Endothelial cell of umbilical vein (primary cell): ENCODE results near the gene TENT4A. TPM values are rescaled to one million over a fixed set of nuclear protein-coding genes. Genes with fewer than 3 reads are reported as not detected.

Experiments
- BruUV-seq: library from RNA; stranded (reverse); fragments of 400-500 nt; replicated peaks from 2 replicates; lab custom pipeline; 2021; lab: Mats Ljungman, UMichigan
- CTCF ChIA-PET: fragments of 300-600, 350-600 bp; sonication (Branson Sonifier 250); formaldehyde crosslinking; loops from one replicate; lab custom pipeline; 2021; ENCODE audit warnings: antibody characterized with exemption, inconsistent platforms; lab: Charles Lee
- POLR2A ChIA-PET: fragments of 300-600, 350-600 bp; sonication (Branson Sonifier 250); formaldehyde crosslinking; loops from one replicate; lab custom pipeline; 2021; ENCODE audit warnings: antibody characterized with exemption, inconsistent platforms; lab: Charles Lee
- DNase-seq: peaks from one replicate; pipeline ENCODE4 v3.0.0-alpha.2; 2011; ENCODE audit warnings: low read depth, low spot score
- FAIRE-seq: peaks from 2 replicates; lab custom pipeline; 2011; peaks lifted over from hg19 to GRCh38; lab: Jason Lieb, UNC
- H2AFZ ChIP-seq: 2 replicates; pipeline ENCODE4 v1.6.0; 2012; ENCODE audit warnings: low read depth, low read length, control low read depth, inconsistent platforms
- H3K27ac ChIP-seq: 2 replicates; pipeline ENCODE4 v1.5.1; 2011; ENCODE audit warnings: low read depth, mild to moderate bottlenecking, control low read depth, low read length, moderate library complexity; ENCODE audit not compliant: insufficient read depth
- H3K27me3 ChIP-seq, 2 experiments: 2 replicates each; pipeline versions ENCODE4 v1.6.0 to v1.6.1; 2011; ENCODE audit warnings: low read length in 2 of 2, mixed read lengths in 1 of 2; ENCODE audit not compliant: control insufficient read depth in 2 of 2, insufficient read depth in 2 of 2
- H3K36me3 ChIP-seq, 2 experiments: 2 replicates in 1 of 2; 3 replicates in 1 of 2; pipeline ENCODE4 v1.5.1; 2011; ENCODE audit warnings: low read length in 2 of 2, mild to moderate bottlenecking in 1 of 2, moderate library complexity in 1 of 2; ENCODE audit not compliant: control insufficient read depth in 2 of 2, insufficient read depth in 2 of 2; ENCODE audit errors: extremely low read depth in 1 of 2
- H3K4me1 ChIP-seq: 3 replicates; pipeline ENCODE4 v1.5.1; 2011; ENCODE audit warnings: mild to moderate bottlenecking, low read length; ENCODE audit not compliant: control insufficient read depth, insufficient read depth; ENCODE audit errors: extremely low read depth
- H3K4me2 ChIP-seq: 2 replicates; pipeline ENCODE4 v1.6.1; 2011; ENCODE audit warnings: low read length, control low read depth, mixed read lengths; ENCODE audit not compliant: insufficient read depth
- H3K4me3 ChIP-seq, 3 experiments: fragments of 200-600 bp in 1 of 3; sonication (generic), shearing (Covaris generic) in 1 of 3; replicated peaks in 1 of 3; 2 replicates each; pipeline ENCODE4 v1.5.1; 2011 to 2016; ENCODE audit warnings: control low read depth in 3 of 3, low read length in 3 of 3, mild to moderate bottlenecking in 2 of 3, inconsistent platforms in 1 of 3, low read depth in 1 of 3, moderate library complexity in 1 of 3; ENCODE audit not compliant: insufficient read depth in 1 of 3
- H3K79me2 ChIP-seq: 2 replicates; pipeline ENCODE4 v1.6.0; 2012; ENCODE audit warnings: low read length, inconsistent platforms; ENCODE audit not compliant: control insufficient read depth, insufficient read depth
- H3K9ac ChIP-seq: replicated peaks from 2 replicates; pipeline ENCODE3; 2011; ENCODE audit warnings: low read length, control low read depth; ENCODE audit not compliant: insufficient read depth; ENCODE audit errors: extremely low read depth
- H3K9me1 ChIP-seq: replicated peaks from 3 replicates; pipeline ENCODE4 v1.6.0; 2011; ENCODE audit warnings: mild to moderate bottlenecking, low read length; ENCODE audit not compliant: control insufficient read depth, insufficient read depth; ENCODE audit errors: extremely low read depth
- H3K9me3 ChIP-seq: replicated peaks from 2 replicates; pipeline ENCODE4 v1.5.1; 2012; ENCODE audit warnings: low read length, inconsistent platforms; ENCODE audit not compliant: control insufficient read depth, insufficient read depth
- H4K20me1 ChIP-seq: replicated peaks from 2 replicates; pipeline ENCODE3; 2011; ENCODE audit warnings: mild to moderate bottlenecking, low read length; ENCODE audit not compliant: control insufficient read depth, insufficient read depth; ENCODE audit errors: extremely low read depth
- CTCF ChIP-seq, 2 donors: IDR thresholded peaks; 1 replicate in 1 of 2; 2 replicates in 1 of 2; pipeline ENCODE4 v1.5.1; 2011; ENCODE audit warnings: low read length in 2 of 2, mild to moderate bottlenecking in 2 of 2, moderate library complexity in 2 of 2, control low read depth in 1 of 2, inconsistent platforms in 1 of 2, low read depth in 1 of 2; ENCODE audit not compliant: insufficient read depth in 1 of 2; ENCODE audit errors: extremely low read depth in 1 of 2
- EZH2 ChIP-seq: IDR thresholded peaks from 2 replicates; pipeline ENCODE4 v1.6.1; 2012; ENCODE audit warnings: borderline replicate concordance, low read depth, mild to moderate bottlenecking, moderate library complexity, low read length, inconsistent platforms; ENCODE audit not compliant: severe bottlenecking
- FOS ChIP-seq: IDR thresholded peaks from 2 replicates; pipeline ENCODE4 v1.6.1; 2011; ENCODE audit warnings: mild to moderate bottlenecking, low read length, moderate library complexity, borderline replicate concordance; ENCODE audit not compliant: insufficient read depth
- GATA2 ChIP-seq: IDR thresholded peaks from 2 replicates; pipeline ENCODE4 v1.7.0; 2011; ENCODE audit warnings: low read depth, mild to moderate bottlenecking, moderate library complexity, mixed read lengths, low read length; ENCODE audit not compliant: insufficient read length, insufficient read depth
- JUN ChIP-seq: IDR thresholded peaks from 2 replicates; pipeline ENCODE4 v1.6.1; 2011; ENCODE audit warnings: borderline replicate concordance, low read depth; ENCODE audit not compliant: insufficient read length, insufficient read depth
- MAX ChIP-seq: IDR thresholded peaks from 2 replicates; pipeline ENCODE4 v1.6.1; 2011; ENCODE audit not compliant: insufficient read depth, insufficient read length
- MYC ChIP-seq: IDR thresholded peaks from one replicate; pipeline ENCODE4 v1.6.1; 2011; ENCODE audit warnings: mild to moderate bottlenecking, low read depth, low read length
- POLR2A ChIP-seq: IDR thresholded peaks from 2 replicates; pipeline ENCODE4 v1.6.1; 2012; ENCODE audit warnings: low read depth, mild to moderate bottlenecking, control low read depth, low read length
- POLR2AphosphoS5 ChIP-seq: IDR thresholded peaks from 2 replicates; pipeline ENCODE4 v1.6.1; 2012; ENCODE audit warnings: low read depth, mild to moderate bottlenecking, control low read depth, low read length, moderate library complexity; ENCODE audit not compliant: insufficient read depth
- dilution Hi-C: fragments of 300-500 bp; cut with MboI; formaldehyde crosslinking; loops from one replicate; pipeline ENCODE4 v1.15.0; 2019; ENCODE audit warnings: low sequenced_read_pairs; ENCODE audit not compliant: extremely low pct_ligation_motif_present
- intact Hi-C: fragments of 100-400 bp; cut with micrococcal nuclease; formaldehyde crosslinking; loops from one replicate; pipeline ENCODE4 v1.10.0; 2022
- polyA plus RNA-seq, 4 experiments: library from polyadenylated mRNA; depleted of rRNA in 3 of 4; stranded (reverse) in 3 of 4; unstranded in 1 of 4; fragments of >200 nt; gene quantifications; 2 replicates each; pipeline versions ENCODE4 v1.2.1 to v1.2.3, GENCODE V29; 2011 to 2012; ENCODE audit warnings: missing spikeins in 1 of 4
- total RNA-seq: library from RNA; stranded (reverse); gene quantifications from 2 replicates; pipeline ENCODE4 v1.2.3, GENCODE V29; 2021

The TENT4A gene
- total and polyA plus RNA-seq, 2 donors (not counting 3 experiments of a cell fraction or from before 2014, with no cell fraction given): 10.2 to 35.4 TPM

- Histone ChIP-seq H3K4me3 (no peak overlapping the region), H3K9ac (no peak overlapping the region), H3K9me1 (no peaks in the 10 kb centered on the region), H3K4me2 (no peak overlapping the region), H3K79me2 (no peaks in the 10 kb centered on the region), H4K20me1 (no peaks in the 10 kb centered on the region), H3K4me1 (no peaks in the 10 kb centered on the region), H2AFZ (no peak overlapping the region), H3K27ac (no peak overlapping the region), H3K27me3 (no peaks in the 10 kb centered on the region), H3K36me3 (no peaks in the 10 kb centered on the region), H3K9me3 (no peaks in the 10 kb centered on the region)
- POLR2A ChIA-PET: no interaction called here
- CTCF ChIA-PET: interaction anchor here (1.0 kb wide), 1 partner anchor 18 kb away, joined by 3 read pairs; no protein-coding TSS in a partner anchor
- TF ChIP-seq EZH2 (no peak), GATA2 (no peak), FOS (no peak), MAX (no peak), POLR2A (no peak), JUN (no peak), MYC (no peak), CTCF (IDR thresholded peaks at IDR 0.05; ENCODE audit: extremely low read depth in 1 of 2, insufficient read depth in 1 of 2, low read depth in 1 of 2, low read length in 2 of 2) (no peak), POLR2AphosphoS5 (no peak)
- dilution Hi-C loops (no loop called here), intact Hi-C loops (no loop called here)
- DNase-seq (no peak), FAIRE-seq (no peak)
- BruUV-seq: no TSS peak
These were observed 37.3 kb upstream of the TENT4A start for GRCh38 chr5:6675784-6676491.
